Astrocyte (in vitro differentiated cells and primary cell): ENCODE measurements around the gene OSBP2.

ENCODE experiments used
- EZH2 ChIP-seq: IDR thresholded peaks from 2 replicates; pipeline ENCODE4 v1.6.1; 2012; ENCODE audit warnings: mild to moderate bottlenecking, low read length, inconsistent platforms; ENCODE audit not compliant: insufficient read depth
- TF ChIP-seq, protein P1 (sequence below): IDR thresholded peaks from 2 replicates; pipeline ENCODE4 v1.5.1; 2011; ENCODE audit warnings: low read depth, mild to moderate bottlenecking, inconsistent platforms, low read length, moderate library complexity; ENCODE audit not compliant: insufficient read depth

DNA sequence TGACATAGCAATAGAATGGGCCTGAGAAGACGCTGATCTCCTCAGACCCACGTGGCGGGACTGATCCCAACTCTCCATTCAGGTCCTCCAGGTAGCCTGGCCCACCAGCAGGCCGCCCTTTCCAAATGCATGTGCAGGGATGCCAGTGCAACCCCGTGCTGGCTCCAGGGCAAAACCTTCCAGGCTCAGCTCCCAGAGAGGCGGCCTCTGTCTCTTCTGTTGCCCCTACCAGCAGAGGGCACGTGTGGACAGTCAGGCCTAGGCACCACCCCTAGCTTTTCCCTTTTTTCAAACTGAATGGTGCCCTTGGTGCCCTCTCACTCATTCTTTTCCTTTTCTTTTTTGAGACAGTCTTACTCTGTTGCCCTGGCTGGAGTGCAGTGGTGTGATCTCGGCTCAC, 121.7 kb downstream of the OSBP2 start:
- TF ChIP-seq EZH2 = no peak
- TF ChIP-seq, protein P1, sequence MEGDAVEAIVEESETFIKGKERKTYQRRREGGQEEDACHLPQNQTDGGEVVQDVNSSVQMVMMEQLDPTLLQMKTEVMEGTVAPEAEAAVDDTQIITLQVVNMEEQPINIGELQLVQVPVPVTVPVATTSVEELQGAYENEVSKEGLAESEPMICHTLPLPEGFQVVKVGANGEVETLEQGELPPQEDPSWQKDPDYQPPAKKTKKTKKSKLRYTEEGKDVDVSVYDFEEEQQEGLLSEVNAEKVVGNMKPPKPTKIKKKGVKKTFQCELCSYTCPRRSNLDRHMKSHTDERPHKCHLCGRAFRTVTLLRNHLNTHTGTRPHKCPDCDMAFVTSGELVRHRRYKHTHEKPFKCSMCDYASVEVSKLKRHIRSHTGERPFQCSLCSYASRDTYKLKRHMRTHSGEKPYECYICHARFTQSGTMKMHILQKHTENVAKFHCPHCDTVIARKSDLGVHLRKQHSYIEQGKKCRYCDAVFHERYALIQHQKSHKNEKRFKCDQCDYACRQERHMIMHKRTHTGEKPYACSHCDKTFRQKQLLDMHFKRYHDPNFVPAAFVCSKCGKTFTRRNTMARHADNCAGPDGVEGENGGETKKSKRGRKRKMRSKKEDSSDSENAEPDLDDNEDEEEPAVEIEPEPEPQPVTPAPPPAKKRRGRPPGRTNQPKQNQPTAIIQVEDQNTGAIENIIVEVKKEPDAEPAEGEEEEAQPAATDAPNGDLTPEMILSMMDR = no peak
